HepG2 (cell line): Measurements from ENCODE around the gene SLC35A3. TPM values are rescaled to one million over a fixed set of nuclear protein-coding genes. Genes with fewer than 3 reads are reported as not detected.
"Not testable (repeated sequence)": the region's sequence is repeated elsewhere in the genome, so short reads cannot be mapped to it uniquely, and the experiment has no call there.

ENCODE experiments used
- ATAC-seq: fragments of 200-7000 bp; cut with Tn5 transposase; 3 replicates; pipeline ENCODE4 v1.9.1; 2020; ENCODE audit warnings: mild to moderate bottlenecking, moderate library complexity
- BruUV-seq: library from RNA; stranded (reverse); fragments of 400-500 nt; replicated peaks from 2 replicates; lab custom pipeline; 2021; lab: Mats Ljungman, UMichigan
- CTCF ChIA-PET: fragments of 300-600 bp; formaldehyde crosslinking; extraction: SDS; loops from one replicate; lab custom pipeline; 2021; ENCODE audit warnings: low total read pairs, inconsistent platforms, low intra/inter-chr PET ratio; lab: Yijun Ruan, JAX
- POLR2A ChIA-PET: fragments of 350-600 bp; sonication (Branson Sonifier 250); formaldehyde crosslinking; loops from one replicate; lab custom pipeline; 2020; ENCODE audit warnings: antibody characterized with exemption, inconsistent platforms; lab: Yijun Ruan, JAX
- DNase-seq: peaks from one replicate; pipeline ENCODE4 v3.0.0-alpha.2; 2015; ENCODE audit warnings: low spot score
- FAIRE-seq: peaks from 3 replicates; lab custom pipeline; 2011; peaks lifted over from hg19 to GRCh38; lab: Jason Lieb, UNC
- H2AFZ ChIP-seq: one replicate; pipeline ENCODE4 v1.6.1; 2011; ENCODE audit warnings: low read length, inconsistent platforms
- H3K27ac ChIP-seq: fragments of 300-600 bp; 3 replicates; pipeline ENCODE4 v1.8.0; 2011; ENCODE audit warnings: mixed run types, mild to moderate bottlenecking, mixed read lengths, low read length, inconsistent platforms; ENCODE audit not compliant: insufficient read depth; ENCODE audit errors: extremely low read length
- H3K27me3 ChIP-seq, 2 experiments: fragments of 200-600 bp in 1 of 2; 2 replicates in 1 of 2; 3 replicates in 1 of 2; pipeline versions ENCODE4 v1.6.0 to v1.8.0; 2011; ENCODE audit warnings: low read length in 2 of 2, mild to moderate bottlenecking in 2 of 2, moderate library complexity in 2 of 2, inconsistent platforms in 1 of 2; ENCODE audit not compliant: insufficient read depth in 2 of 2, control insufficient read depth in 1 of 2
- H3K36me3 ChIP-seq, 2 experiments: fragments of 200-600 bp in 1 of 2; replicated peaks in 1 of 2; 2 replicates in 1 of 2; 3 replicates in 1 of 2; pipeline versions ENCODE4 v1.5.1 to v1.8.0; 2011; ENCODE audit warnings: low read length in 2 of 2, inconsistent platforms in 1 of 2; ENCODE audit not compliant: insufficient read depth in 2 of 2, control insufficient read depth in 1 of 2
- H3K4me1 ChIP-seq: 2 replicates; pipeline ENCODE4 v1.5.1; 2012; ENCODE audit warnings: low read length, inconsistent platforms; ENCODE audit not compliant: insufficient read depth
- H3K4me2 ChIP-seq: 2 replicates; pipeline ENCODE4 v1.6.0; 2011; ENCODE audit warnings: low read depth, low read length, inconsistent platforms
- H3K4me3 ChIP-seq, 3 experiments: fragments of 200-600 bp in 1 of 3; sonication (generic), shearing (Covaris generic) in 1 of 3; replicated peaks in 1 of 3; 2 replicates each; pipeline ENCODE4 v1.5.1; 2011 to 2016; ENCODE audit warnings: low read length in 3 of 3, inconsistent platforms in 2 of 3, low read depth in 2 of 3, mild to moderate bottlenecking in 2 of 3, control low read depth in 1 of 3, mixed read lengths in 1 of 3; ENCODE audit not compliant: insufficient read depth in 1 of 3
- H3K79me2 ChIP-seq: one replicate; pipeline ENCODE4 v1.6.1; 2011; ENCODE audit warnings: low read length, inconsistent platforms; ENCODE audit not compliant: insufficient read depth
- H3K9ac ChIP-seq: 2 replicates; pipeline ENCODE4 v1.6.0; 2011; ENCODE audit warnings: mild to moderate bottlenecking, low read depth, low read length, inconsistent platforms; ENCODE audit not compliant: insufficient read depth
- H3K9me3 ChIP-seq: 2 replicates; pipeline ENCODE4 v1.5.1; 2012; ENCODE audit warnings: mild to moderate bottlenecking, low read length
- H4K20me1 ChIP-seq: 2 replicates; pipeline ENCODE4 v1.6.0; 2011; ENCODE audit warnings: inconsistent platforms, mild to moderate bottlenecking, low read length, moderate library complexity; ENCODE audit not compliant: insufficient read depth
- RERE ChIP-seq: IDR thresholded peaks from 2 replicates; pipeline ENCODE4 v1.6.1; 2016; ENCODE audit warnings: low read depth, missing genetic modification reagents, missing compliant biosample characterization
- SALL2 ChIP-seq: sonication (generic); formaldehyde crosslinking; IDR thresholded peaks from 2 replicates; pipeline ENCODE4 v1.8.1; 2023; ENCODE audit warnings: mild to moderate bottlenecking, missing genetic modification reagents, inconsistent platforms
- ZNF883 ChIP-seq: sonication (generic); formaldehyde crosslinking; IDR thresholded peaks from 2 replicates; pipeline ENCODE4 v1.5.1; 2020; ENCODE audit warnings: mild to moderate bottlenecking, missing genetic modification reagents; ENCODE audit errors: not compliant biosample characterization
- WGBS: methylation state at CpG from one replicate; pipeline ENCODE4 v1.1.6; 2017; ENCODE audit warnings: low lambda C conversion rate; 5-methylcytosine and 5-hydroxymethylcytosine counted together
- in situ Hi-C: cut with HindIII; loops from 2 replicates; pipeline ENCODE4 v1.10.0; 2017; ENCODE audit warnings: low pct_unique_long_range_greater_than_20kb; ENCODE audit not compliant: extremely low pct_ligation_motif_present
- intact Hi-C: fragments of 100-400 bp; cut with micrococcal nuclease; formaldehyde crosslinking; loops from one replicate; pipeline ENCODE4 v1.10.0; 2022; ENCODE audit not compliant: unreplicated experiment
- polyA plus RNA-seq, 8 experiments: library from polyadenylated mRNA; depleted of rRNA in 3 of 8; stranded (reverse) in 7 of 8; unstranded in 1 of 8; fragments of >200 nt; fragmentation: Illumina TruSeq in 4 of 8; extraction: Trizol in 4 of 8; gene quantifications; 2 replicates each; pipeline versions ENCODE4 v1.2.1 to v1.2.3, GENCODE V29; 2011 to 2016; ENCODE audit warnings: low read depth in 4 of 8, missing spikeins in 1 of 8, mixed read lengths in 1 of 8; ENCODE audit not compliant: insufficient read depth in 1 of 8
- total RNA-seq, 5 experiments: library from RNA; depleted of rRNA; stranded (reverse); fragments of >200 nt; fragmentation: Illumina TruSeq; extraction: Trizol; gene quantifications; 2 replicates each; pipeline ENCODE4 v1.2.3, GENCODE V29; 2016; ENCODE audit warnings: low read depth in 1 of 5
- TF ChIP-seq, protein P1 (sequence below): sonication (generic); formaldehyde crosslinking; IDR thresholded peaks from 2 replicates; pipeline ENCODE4 v1.5.0; 2020; ENCODE audit warnings: mild to moderate bottlenecking, missing genetic modification reagents, borderline replicate concordance
- TF ChIP-seq, protein P2 (sequence below): sonication (generic); formaldehyde crosslinking; IDR thresholded peaks from 2 replicates; pipeline ENCODE4 v1.5.0; 2020; ENCODE audit warnings: mild to moderate bottlenecking, missing genetic modification reagents

The SLC35A3 gene
- total and polyA plus RNA-seq, 2 of the 13 experiments (the other 11 are each of a cell fraction or from before 2014, with no cell fraction given) = 11.2 to 24.9 TPM

GRCh38 chr1:99957818-99958217 is 12.0 kb upstream of the SLC35A3 start (continued):
- TF ChIP-seq, protein P1, sequence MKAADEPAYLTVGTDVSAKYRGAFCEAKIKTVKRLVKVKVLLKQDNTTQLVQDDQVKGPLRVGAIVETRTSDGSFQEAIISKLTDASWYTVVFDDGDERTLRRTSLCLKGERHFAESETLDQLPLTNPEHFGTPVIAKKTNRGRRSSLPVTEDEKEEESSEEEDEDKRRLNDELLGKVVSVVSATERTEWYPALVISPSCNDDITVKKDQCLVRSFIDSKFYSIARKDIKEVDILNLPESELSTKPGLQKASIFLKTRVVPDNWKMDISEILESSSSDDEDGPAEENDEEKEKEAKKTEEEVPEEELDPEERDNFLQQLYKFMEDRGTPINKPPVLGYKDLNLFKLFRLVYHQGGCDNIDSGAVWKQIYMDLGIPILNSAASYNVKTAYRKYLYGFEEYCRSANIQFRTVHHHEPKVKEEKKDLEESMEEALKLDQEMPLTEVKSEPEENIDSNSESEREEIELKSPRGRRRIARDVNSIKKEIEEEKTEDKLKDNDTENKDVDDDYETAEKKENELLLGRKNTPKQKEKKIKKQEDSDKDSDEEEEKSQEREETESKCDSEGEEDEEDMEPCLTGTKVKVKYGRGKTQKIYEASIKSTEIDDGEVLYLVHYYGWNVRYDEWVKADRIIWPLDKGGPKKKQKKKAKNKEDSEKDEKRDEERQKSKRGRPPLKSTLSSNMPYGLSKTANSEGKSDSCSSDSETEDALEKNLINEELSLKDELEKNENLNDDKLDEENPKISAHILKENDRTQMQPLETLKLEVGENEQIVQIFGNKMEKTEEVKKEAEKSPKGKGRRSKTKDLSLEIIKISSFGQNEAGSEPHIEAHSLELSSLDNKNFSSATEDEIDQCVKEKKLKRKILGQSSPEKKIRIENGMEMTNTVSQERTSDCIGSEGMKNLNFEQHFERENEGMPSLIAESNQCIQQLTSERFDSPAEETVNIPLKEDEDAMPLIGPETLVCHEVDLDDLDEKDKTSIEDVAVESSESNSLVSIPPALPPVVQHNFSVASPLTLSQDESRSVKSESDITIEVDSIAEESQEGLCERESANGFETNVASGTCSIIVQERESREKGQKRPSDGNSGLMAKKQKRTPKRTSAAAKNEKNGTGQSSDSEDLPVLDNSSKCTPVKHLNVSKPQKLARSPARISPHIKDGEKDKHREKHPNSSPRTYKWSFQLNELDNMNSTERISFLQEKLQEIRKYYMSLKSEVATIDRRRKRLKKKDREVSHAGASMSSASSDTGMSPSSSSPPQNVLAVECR (CRISPR knock-in tag) = no peak
- TF ChIP-seq, protein P2, sequence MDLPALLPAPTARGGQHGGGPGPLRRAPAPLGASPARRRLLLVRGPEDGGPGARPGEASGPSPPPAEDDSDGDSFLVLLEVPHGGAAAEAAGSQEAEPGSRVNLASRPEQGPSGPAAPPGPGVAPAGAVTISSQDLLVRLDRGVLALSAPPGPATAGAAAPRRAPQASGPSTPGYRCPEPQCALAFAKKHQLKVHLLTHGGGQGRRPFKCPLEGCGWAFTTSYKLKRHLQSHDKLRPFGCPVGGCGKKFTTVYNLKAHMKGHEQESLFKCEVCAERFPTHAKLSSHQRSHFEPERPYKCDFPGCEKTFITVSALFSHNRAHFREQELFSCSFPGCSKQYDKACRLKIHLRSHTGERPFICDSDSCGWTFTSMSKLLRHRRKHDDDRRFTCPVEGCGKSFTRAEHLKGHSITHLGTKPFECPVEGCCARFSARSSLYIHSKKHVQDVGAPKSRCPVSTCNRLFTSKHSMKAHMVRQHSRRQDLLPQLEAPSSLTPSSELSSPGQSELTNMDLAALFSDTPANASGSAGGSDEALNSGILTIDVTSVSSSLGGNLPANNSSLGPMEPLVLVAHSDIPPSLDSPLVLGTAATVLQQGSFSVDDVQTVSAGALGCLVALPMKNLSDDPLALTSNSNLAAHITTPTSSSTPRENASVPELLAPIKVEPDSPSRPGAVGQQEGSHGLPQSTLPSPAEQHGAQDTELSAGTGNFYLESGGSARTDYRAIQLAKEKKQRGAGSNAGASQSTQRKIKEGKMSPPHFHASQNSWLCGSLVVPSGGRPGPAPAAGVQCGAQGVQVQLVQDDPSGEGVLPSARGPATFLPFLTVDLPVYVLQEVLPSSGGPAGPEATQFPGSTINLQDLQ (CRISPR knock-in tag) = no peak
- TF ChIP-seq RERE (CRISPR knock-in tag) = no peak
- TF ChIP-seq ZNF883 (CRISPR knock-in tag) = no peak
- no peak for TF ChIP-seq SALL2 (CRISPR knock-in tag)

DNA sequence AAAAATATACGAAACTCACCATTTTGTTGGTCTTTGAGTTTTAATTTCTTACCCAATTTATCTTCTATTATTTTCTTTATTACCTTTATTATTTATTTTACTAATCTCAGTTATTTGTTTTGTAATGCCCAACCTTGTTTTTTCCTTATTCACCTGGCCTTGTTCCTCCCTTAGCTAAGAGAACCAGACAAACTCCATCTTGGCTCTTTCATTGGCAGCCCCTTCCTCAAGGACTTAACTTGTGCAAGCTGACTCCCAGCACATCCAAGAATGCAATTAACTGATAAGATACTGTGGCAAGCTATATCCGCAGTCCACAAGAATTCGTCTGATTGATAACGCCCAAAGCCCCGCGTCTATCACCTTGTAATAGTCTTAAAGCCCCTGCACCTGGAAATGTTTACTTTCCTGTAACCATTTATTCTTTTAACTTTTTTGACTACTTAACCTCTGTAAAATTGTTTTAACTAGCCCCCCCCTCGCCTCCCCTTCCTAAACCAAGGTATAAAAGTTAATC is 10.5 kb upstream of the SLC35A3 start:
- H3K79me2 ChIP-seq, H2AFZ ChIP-seq, POLR2A ChIA-PET, BruUV-seq, FAIRE-seq, CTCF ChIA-PET, H3K9ac ChIP-seq, ATAC-seq, H4K20me1 ChIP-seq, H3K9me3 ChIP-seq, H3K4me2 ChIP-seq, H3K4me3 ChIP-seq, H3K27me3 ChIP-seq, H3K27ac ChIP-seq, in situ Hi-C loops, intact Hi-C loops, H3K36me3 ChIP-seq, DNase-seq: not testable (repeated sequence)
- 23% methylated on average over 7 of the region's 7 CpGs for WGBS
- H3K4me1 ChIP-seq = peaks cover 20% of the 10 kb centered on the region
